Right lobe of liver (tissue), 6 donors: ENCODE measurements around the gene TAF7. TPM values are rescaled to one million over a fixed set of nuclear protein-coding genes. Genes with fewer than 3 reads are reported as not detected.
"Not testable (repeated sequence)": the region's sequence is repeated elsewhere in the genome, so short reads cannot be mapped to it uniquely, and the experiment has no call there.

ENCODE experiments used
- ATAC-seq, 4 donors: fragments of 200-7000 bp; cut with Tn5 transposase; one replicate each; pipeline ENCODE4 v1.9.1; 2020; ENCODE audit warnings: mild to moderate bottlenecking in 4 of 4, moderate library complexity in 4 of 4
- DNase-seq, 3 donors: peaks; one replicate each; pipeline ENCODE4 v3.0.0-alpha.2; 2020
- H3K27ac ChIP-seq, 3 donors: fragments of 200-600 bp; one replicate each; pipeline ENCODE4 v1.8.0; 2022
- H3K27me3 ChIP-seq, 2 donors: fragments of 200-600 bp; one replicate each; pipeline ENCODE4 v1.8.0; 2022
- H3K36me3 ChIP-seq, 4 donors: fragments of 200-600 bp; sonication (generic) in 1 of 4; one replicate each; pipeline versions ENCODE4 v1.5.1 to v1.8.0; 2017 to 2022; ENCODE audit warnings: control low read depth in 1 of 4
- H3K4me1 ChIP-seq, 4 donors: fragments of 200-600 bp; sonication (generic) in 1 of 4; one replicate each; pipeline versions ENCODE4 v1.5.1 to v1.8.0; 2017 to 2022; ENCODE audit warnings: control low read depth in 1 of 4
- H3K4me3 ChIP-seq, 3 donors: fragments of 200-600 bp; one replicate each; pipeline ENCODE4 v1.8.0; 2022
- H3K9me3 ChIP-seq, 4 donors: fragments of 200-600 bp; sonication (generic) in 1 of 4; one replicate each; pipeline versions ENCODE4 v1.5.1 to v1.8.0; 2017 to 2022; ENCODE audit warnings: control low read depth in 1 of 4
- POLR2A ChIP-seq: fragments of 450-650 bp; IDR thresholded peaks from one replicate; pipeline ENCODE4 v1.6.1; 2017; ENCODE audit warnings: antibody characterized with exemption, mild to moderate bottlenecking
- WGBS: methylation state at CpG from one replicate; pipeline ENCODE4 v1.1.6; 2018; ENCODE audit warnings: low coverage, low lambda C conversion rate; ENCODE audit not compliant: insufficient coverage; ENCODE audit errors: missing lambda C conversion rate; 5-methylcytosine and 5-hydroxymethylcytosine counted together
- intact Hi-C, 2 donors: fragments of 100-400 bp; cut with DNase I; formaldehyde crosslinking; loops; one replicate each; pipeline versions ENCODE4 v1.11.2 to v1.14.1; 2022
- total RNA-seq, 6 experiments: library from RNA; depleted of rRNA in 2 of 6; stranded (reverse); fragments of >200 nt in 2 of 6; fragmentation: NEBNext Ultra II Directional in 3 of 6; extraction: Animal tissue kit (Norgen Biotek cat#: 25700) in 3 of 6; gene quantifications; one replicate each; pipeline versions ENCODE4 v1.1.0 to v1.2.4, GENCODE V29; 2016 to 2023
- TF ChIP-seq, protein P1 (sequence below), 4 donors: fragments of 200-600 bp in 3 of 4; fragments of 450-650 bp in 1 of 4; IDR thresholded peaks; one replicate each; pipeline versions ENCODE4 v1.5.1 to v1.8.0; 2016 to 2022; ENCODE audit warnings: antibody characterized with exemption in 4 of 4, mild to moderate bottlenecking in 2 of 4
- donor health status: DM: no; HTN: yes; CAD: no.
- donor health status: DM: no; HTN: no; CAD: no.
- donor health status: DM: no; HTN: no; CAD: no.
- donor health status: DM: no; HTN: yes; CAD: no.
- donor health status: DM: no; HTN: yes; CAD: no.

The TAF7 gene
- total RNA-seq, 6 experiments from 2014 or later = 17.7 to 37.9 (median 22.3) TPM

DNA sequence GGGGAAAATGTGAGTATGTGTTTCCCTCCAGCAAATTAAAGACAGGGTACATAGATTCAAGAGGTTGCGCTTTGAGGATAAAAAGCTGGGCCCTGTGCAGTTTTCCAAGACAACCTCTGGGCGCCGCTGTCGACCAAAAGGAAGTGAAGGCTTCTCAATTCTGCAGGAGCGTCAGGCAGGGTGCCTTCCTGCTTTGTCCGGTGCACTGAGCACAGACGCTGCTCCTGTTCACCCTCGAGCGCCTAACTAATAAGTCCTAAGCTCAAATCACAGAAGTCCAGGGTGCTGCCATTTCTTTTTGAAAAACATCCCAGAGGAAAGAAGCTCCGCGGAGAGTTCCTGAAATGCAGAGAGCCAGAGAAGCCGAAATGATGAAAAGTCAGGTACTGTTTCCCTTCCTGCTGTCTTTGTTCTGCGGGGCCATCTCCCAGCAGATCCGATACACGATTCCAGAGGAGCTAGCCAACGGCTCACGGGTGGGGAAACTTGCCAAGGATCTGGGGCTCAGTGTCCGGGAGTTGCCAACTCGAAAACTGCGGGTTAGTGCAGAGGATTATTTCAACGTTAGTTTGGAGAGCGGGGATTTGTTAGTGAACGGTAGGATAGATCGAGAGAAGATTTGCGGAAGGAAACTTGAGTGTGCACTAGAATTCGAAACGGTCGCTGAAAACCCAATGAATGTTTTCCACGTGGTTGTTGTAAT lies 29.5 kb upstream of the TAF7 start, which contains the start of gene PCDHGB1:
Gene PCDHGB1, plus strand, starts transcription at position 183 of the 703 bp plus-strand sequence. Its CDS starts 162 bp downstream, at position 345.
- intact Hi-C loops = no loop called here
- peak in 2 of 4 donors; percentile 27 to 56 for ATAC-seq
- H3K27ac ChIP-seq = no peak within 1 kb of the TSS
- no peak for TF ChIP-seq POLR2A
- TF ChIP-seq, protein P1, sequence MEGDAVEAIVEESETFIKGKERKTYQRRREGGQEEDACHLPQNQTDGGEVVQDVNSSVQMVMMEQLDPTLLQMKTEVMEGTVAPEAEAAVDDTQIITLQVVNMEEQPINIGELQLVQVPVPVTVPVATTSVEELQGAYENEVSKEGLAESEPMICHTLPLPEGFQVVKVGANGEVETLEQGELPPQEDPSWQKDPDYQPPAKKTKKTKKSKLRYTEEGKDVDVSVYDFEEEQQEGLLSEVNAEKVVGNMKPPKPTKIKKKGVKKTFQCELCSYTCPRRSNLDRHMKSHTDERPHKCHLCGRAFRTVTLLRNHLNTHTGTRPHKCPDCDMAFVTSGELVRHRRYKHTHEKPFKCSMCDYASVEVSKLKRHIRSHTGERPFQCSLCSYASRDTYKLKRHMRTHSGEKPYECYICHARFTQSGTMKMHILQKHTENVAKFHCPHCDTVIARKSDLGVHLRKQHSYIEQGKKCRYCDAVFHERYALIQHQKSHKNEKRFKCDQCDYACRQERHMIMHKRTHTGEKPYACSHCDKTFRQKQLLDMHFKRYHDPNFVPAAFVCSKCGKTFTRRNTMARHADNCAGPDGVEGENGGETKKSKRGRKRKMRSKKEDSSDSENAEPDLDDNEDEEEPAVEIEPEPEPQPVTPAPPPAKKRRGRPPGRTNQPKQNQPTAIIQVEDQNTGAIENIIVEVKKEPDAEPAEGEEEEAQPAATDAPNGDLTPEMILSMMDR (IDR thresholded peaks at IDR 0.05) = peak in 2 of 4 donors; percentile 14 to 16
- H3K4me1 ChIP-seq = no peaks in the 10 kb centered on the region
- no peak within 1 kb of the TSS for H3K4me3 ChIP-seq
- WGBS = 29% methylated on average over 24 of the region's 29 CpGs
- DNase-seq = peak in 1 of 3 donors; percentile 29
- no peaks in the 10 kb centered on the region for H3K9me3 ChIP-seq
- no peaks in the 10 kb centered on the region for H3K36me3 ChIP-seq
- no peaks in the 10 kb centered on the region for H3K27me3 ChIP-seq

- intact Hi-C loops, ATAC-seq, H3K27ac ChIP-seq, H3K4me1 ChIP-seq, H3K36me3 ChIP-seq, DNase-seq, H3K27me3 ChIP-seq, H3K4me3 ChIP-seq, H3K9me3 ChIP-seq: not testable (repeated sequence)
- WGBS = 41% methylated on average over 8 of the region's 35 CpGs
Observed at GRCh38 chr5:141346017-141346416, 25.4 kb upstream of the TAF7 start.

GRCh38 chr5:141345327-141345726 lies 24.7 kb upstream of the TAF7 start:
- no peak for TF ChIP-seq POLR2A
- TF ChIP-seq, protein P1 (IDR thresholded peaks at IDR 0.05) = no peak
- ATAC-seq = no peak
- H3K4me1 ChIP-seq = no peaks in the 10 kb centered on the region
- no peaks in the 10 kb centered on the region for H3K27me3 ChIP-seq
- intact Hi-C loops = no loop called here
- no peak overlapping the region for H3K4me3 ChIP-seq
- DNase-seq = peak in 1 of 3 donors; percentile 31
- H3K9me3 ChIP-seq = peaks cover 0 to 4% (median 0%) of the 10 kb centered on the region in 4 donors
- H3K36me3 ChIP-seq = no peaks in the 10 kb centered on the region
- H3K27ac ChIP-seq = no peak overlapping the region
- WGBS = 54% methylated on average over 8 of the region's 20 CpGs

- H3K27ac ChIP-seq = no peak overlapping the region
- H3K9me3 ChIP-seq = peaks cover 0 to 4% (median 0%) of the 10 kb centered on the region in 4 donors
- WGBS = 23% methylated on average over 13 of the region's 31 CpGs
- intact Hi-C loops = no loop called here
- H3K4me3 ChIP-seq = peak overlapping the region in 2 of 3 donors; percentile 18 to 24
- ATAC-seq (no peak), DNase-seq (no peak)
- no peaks in the 10 kb centered on the region for H3K27me3 ChIP-seq
- H3K4me1 ChIP-seq = no peaks in the 10 kb centered on the region
- no peaks in the 10 kb centered on the region for H3K36me3 ChIP-seq
- no peak for TF ChIP-seq POLR2A
- TF ChIP-seq, protein P1 (IDR thresholded peaks at IDR 0.05) = peak in 1 of 4 donors; percentile 2
Observed at GRCh38 chr5:141343953-141344463, 23.4 kb upstream of the TAF7 start.
